Choroid plexus epithelial cell (primary cell): Measurements from ENCODE around the gene ANKRD10.

Experiments
- DNase-seq: peaks from one replicate; pipeline ENCODE4 v3.0.0-alpha.2; 2010; ENCODE audit warnings: low read depth
- H3K4me3 ChIP-seq: 2 replicates; pipeline ENCODE4 v1.5.1; 2011; ENCODE audit warnings: low read depth, mild to moderate bottlenecking, control low read depth, low read length, moderate library complexity
- TF ChIP-seq, protein P1 (sequence below): conservative IDR thresholded peaks from 2 replicates; pipeline ENCODE4 v1.5.1; 2011; ENCODE audit warnings: low read depth, mild to moderate bottlenecking, control low read depth, inconsistent platforms, low read length, moderate library complexity

The ANKRD10 gene

DNA sequence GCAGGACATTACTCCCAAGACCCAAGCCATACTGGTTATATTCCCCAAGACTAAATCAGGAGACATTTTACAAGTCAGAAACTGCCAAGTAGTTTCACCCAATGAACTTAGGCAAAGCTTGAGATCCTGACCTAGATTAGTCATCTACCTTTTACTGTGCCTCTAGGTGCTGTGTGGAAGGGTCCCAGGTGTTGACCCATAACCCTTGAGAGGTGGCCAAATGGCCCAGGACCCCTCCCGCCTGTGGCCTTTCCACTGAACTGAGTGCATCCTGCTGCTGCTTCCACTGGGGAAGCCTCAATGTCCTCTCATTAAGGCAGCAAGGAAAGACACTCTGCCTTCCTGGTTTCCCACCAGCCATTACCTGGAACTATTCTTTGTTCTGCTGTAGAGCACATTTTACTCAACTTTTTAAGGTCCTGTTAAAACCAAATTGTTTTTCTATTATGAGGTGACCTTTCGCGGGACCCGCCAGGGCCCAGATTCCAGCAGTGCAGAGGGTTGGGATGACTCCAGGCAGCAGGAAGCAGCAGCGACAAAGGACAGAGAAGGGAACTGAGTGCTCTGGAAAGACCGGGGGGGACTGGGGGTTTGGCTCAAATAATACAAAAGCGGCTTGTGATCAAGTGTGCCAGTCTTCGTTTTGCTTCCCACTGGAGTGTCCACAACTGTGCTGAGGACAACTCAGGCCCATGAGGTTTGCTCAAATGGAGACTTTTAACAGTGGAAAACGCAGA is 27.1 kb downstream of the ANKRD10 start:
- H3K4me3 ChIP-seq = no peak overlapping the region
- TF ChIP-seq, protein P1, sequence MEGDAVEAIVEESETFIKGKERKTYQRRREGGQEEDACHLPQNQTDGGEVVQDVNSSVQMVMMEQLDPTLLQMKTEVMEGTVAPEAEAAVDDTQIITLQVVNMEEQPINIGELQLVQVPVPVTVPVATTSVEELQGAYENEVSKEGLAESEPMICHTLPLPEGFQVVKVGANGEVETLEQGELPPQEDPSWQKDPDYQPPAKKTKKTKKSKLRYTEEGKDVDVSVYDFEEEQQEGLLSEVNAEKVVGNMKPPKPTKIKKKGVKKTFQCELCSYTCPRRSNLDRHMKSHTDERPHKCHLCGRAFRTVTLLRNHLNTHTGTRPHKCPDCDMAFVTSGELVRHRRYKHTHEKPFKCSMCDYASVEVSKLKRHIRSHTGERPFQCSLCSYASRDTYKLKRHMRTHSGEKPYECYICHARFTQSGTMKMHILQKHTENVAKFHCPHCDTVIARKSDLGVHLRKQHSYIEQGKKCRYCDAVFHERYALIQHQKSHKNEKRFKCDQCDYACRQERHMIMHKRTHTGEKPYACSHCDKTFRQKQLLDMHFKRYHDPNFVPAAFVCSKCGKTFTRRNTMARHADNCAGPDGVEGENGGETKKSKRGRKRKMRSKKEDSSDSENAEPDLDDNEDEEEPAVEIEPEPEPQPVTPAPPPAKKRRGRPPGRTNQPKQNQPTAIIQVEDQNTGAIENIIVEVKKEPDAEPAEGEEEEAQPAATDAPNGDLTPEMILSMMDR = no peak
- no peak for DNase-seq

DNA sequence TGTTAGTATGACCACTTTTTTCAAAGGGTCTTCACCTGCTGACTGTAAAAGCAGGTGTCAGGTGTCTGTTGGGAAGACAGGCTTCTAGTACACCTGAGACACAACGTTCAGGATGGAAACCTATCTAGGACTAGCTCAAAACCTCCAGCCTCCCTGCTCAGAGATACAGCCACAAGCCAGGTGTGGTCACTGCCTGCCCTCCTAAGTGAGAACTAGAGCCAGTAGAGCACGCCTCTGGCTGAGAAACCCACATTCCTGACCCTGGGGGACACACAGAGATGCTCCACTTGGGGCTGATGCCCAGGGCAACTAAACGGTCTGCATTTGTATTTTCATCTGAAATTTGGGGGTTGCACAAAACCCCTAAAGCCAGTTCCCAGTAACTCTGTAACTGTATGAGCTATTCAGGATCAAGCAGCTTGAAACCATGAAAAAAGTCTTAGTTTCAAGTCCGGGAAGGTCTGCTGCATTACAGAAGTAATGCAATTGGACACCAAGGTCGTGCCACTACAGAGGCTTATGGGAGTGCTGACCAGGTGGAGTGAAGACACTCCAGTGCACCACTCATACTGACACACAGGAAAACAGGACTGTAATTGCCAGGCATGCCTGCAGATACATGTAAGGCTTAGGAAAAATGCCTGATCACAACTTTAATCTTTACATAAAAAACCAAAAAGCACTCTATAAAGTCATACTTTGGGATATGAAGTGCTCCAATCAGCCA is 27.8 kb downstream of the ANKRD10 start:
- TF ChIP-seq, protein P1 = no peak
- DNase-seq = peak; percentile 68
- H3K4me3 ChIP-seq = no peak overlapping the region

DNA sequence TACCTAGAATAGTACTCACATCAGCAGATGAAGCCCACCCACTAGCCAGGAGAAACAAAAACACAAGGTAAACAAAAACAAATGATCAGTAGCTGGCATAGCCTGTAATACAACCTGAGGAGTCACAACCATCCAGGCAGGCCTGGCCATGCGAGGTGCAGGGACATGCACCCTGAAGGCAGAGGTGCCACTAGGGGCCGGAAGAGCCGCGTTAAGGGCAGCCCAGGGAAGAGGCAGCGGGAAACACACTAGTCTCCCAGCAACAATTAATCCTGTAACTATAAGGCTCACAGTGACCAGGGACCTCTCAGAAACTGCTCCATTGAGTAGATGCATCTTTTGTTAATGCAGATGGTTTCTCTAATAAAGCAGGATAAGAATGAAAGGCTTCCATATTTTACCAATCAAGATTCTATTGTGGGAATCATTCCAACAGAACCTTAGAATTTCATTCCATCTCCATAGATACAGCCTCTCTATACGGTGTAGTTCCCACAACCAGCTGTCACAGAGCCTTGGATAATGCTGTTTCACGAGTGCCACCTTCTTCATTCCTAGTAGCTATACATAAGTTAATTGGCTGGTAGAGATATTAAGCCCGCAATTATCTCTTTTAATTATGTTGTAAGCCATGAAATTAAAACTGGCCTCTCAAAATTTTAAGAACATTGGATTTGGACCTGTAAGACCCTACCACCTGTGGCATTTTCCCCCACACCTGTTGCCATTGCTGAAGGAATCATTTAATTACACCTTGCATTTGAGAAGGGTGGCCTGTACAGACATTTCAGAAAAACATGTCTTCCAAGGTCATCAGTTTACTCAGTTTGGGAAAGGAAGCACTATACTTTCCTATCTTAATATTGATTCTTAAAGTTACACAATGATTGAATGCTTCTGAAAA is 28.7 kb downstream of the ANKRD10 start:
- no peak for DNase-seq
- TF ChIP-seq, protein P1 = no peak
- H3K4me3 ChIP-seq = no peak overlapping the region

DNA sequence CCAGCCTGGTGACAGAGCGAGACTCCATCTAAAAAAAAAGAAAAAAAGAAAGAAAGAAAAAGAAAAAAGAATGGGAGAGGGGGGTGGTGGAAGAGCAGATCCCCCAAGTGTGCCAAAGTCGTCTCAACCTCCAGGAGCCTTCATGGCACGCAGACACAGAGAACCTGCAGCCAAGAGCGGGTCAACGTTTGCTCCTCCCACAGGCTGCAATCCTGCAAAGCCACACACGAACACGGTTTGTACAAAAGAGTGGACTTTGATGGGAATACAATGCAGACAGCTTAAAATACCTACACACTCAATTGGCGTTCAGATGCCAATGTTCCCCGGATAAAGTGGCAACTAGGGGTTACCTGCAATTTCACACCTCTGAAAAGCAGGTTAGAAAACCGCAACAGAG is 29.4 kb downstream of the ANKRD10 start:
- H3K4me3 ChIP-seq = no peak overlapping the region
- DNase-seq = no peak
- TF ChIP-seq, protein P1 = no peak

DNA sequence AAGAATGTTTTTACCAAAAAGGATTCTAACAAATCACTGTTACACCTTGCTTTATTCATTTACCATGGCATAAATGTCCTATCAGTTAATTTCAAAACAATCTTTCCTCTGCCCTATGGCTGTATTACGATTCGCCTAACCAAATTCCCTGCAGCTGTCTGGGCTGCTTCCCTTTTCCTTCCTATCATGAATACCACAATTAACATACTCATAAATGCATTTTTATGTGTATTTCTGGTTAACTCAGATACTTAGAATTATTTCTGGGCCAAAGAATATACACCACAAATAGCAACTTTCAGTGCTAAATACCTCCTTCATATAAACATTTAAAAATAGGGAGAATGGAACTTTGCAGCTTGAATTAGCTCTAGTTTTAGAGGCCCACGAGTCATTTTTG is 30.4 kb downstream of the ANKRD10 start:
- no peak for DNase-seq
- H3K4me3 ChIP-seq = no peak overlapping the region
- TF ChIP-seq, protein P1 = no peak

DNA sequence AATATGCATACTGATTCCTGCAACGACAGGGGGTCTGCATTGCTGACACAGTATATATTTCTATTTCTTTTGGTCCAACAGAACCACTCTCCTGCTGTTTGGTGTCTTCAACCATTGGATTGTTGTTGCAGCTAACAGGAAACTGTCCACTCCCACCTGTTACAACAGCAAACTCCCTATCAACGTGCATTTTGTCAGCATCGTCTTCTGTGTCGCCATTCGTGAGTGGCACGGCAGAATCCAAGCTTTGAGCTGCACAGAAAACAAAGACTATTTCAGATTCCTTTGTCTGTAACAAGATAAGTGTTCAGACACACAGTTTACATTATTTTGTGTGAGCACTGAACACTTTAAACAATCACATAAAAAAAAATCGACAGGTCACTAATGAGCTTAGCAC is 31.3 kb downstream of the ANKRD10 start:
- DNase-seq = no peak
- TF ChIP-seq, protein P1 = no peak
- no peak overlapping the region for H3K4me3 ChIP-seq
